ENCODE results near the gene ARHGAP29.

GRCh38 chr1:94255476-94255875 is 18.1 kb upstream of the ARHGAP29 start:
- TF ChIP-seq CTCF (IDR thresholded peaks at IDR 0.05) (no peak), POLR2A (IDR thresholded peaks at IDR 0.05) (no peak)
